Endothelial cell of umbilical vein (primary cell): ENCODE results near the gene RRM2.

Experiments
- CTCF ChIP-seq, 2 donors: IDR thresholded peaks; 1 replicate in 1 of 2; 2 replicates in 1 of 2; pipeline ENCODE4 v1.5.1; 2011; ENCODE audit warnings: low read length in 2 of 2, mild to moderate bottlenecking in 2 of 2, moderate library complexity in 2 of 2, control low read depth in 1 of 2, inconsistent platforms in 1 of 2, low read depth in 1 of 2; ENCODE audit not compliant: insufficient read depth in 1 of 2; ENCODE audit errors: extremely low read depth in 1 of 2
- EZH2 ChIP-seq: IDR thresholded peaks from 2 replicates; pipeline ENCODE4 v1.6.1; 2012; ENCODE audit warnings: borderline replicate concordance, low read depth, mild to moderate bottlenecking, moderate library complexity, low read length, inconsistent platforms; ENCODE audit not compliant: severe bottlenecking
- JUN ChIP-seq: IDR thresholded peaks from 2 replicates; pipeline ENCODE4 v1.6.1; 2011; ENCODE audit warnings: borderline replicate concordance, low read depth; ENCODE audit not compliant: insufficient read length, insufficient read depth
- POLR2A ChIP-seq: IDR thresholded peaks from 2 replicates; pipeline ENCODE4 v1.6.1; 2012; ENCODE audit warnings: low read depth, mild to moderate bottlenecking, control low read depth, low read length

- TF ChIP-seq EZH2 (no peak), CTCF (IDR thresholded peaks at IDR 0.05; ENCODE audit: extremely low read depth in 1 of 2, insufficient read depth in 1 of 2, low read depth in 1 of 2, low read length in 2 of 2) (no peak), POLR2A (no peak), JUN (no peak)
These were observed 37.1 kb downstream of the RRM2 start for GRCh38 chr2:10159581-10160131.
